SK-N-SH treated with all-trans-retinoic acid at 6 μM for 48 hours (cell line): ENCODE measurements around the gene STOML1.

ENCODE experiments used
- ATAC-seq: fragments of 200-7000 bp; cut with Tn5 transposase; 3 replicates; pipeline ENCODE4 v1.9.1; 2020; ENCODE audit warnings: mild to moderate bottlenecking, moderate library complexity
- ARNTL ChIP-seq: fragments of 450-650 bp; formaldehyde crosslinking; IDR thresholded peaks from 2 replicates; pipeline ENCODE4 v1.5.0; 2020; ENCODE audit warnings: low read depth, mild to moderate bottlenecking, moderate library complexity, borderline replicate concordance
- BACH2 ChIP-seq: fragments of 250-450 bp; sonication (Bioruptor Pico); IDR thresholded peaks from 2 replicates; pipeline ENCODE4 v1.9.0; 2021; ENCODE audit warnings: mild to moderate bottlenecking, borderline replicate concordance
- ESRRG ChIP-seq: fragments of 250-450 bp; sonication (Bioruptor Pico); IDR thresholded peaks from 2 replicates; pipeline ENCODE4 v1.6.1; 2021; ENCODE audit warnings: mild to moderate bottlenecking
- GLIS3 ChIP-seq: fragments of 250-450 bp; sonication (Bioruptor Pico); IDR thresholded peaks from 2 replicates; pipeline ENCODE4 v1.5.0; 2020; ENCODE audit warnings: mild to moderate bottlenecking, moderate library complexity
- ISL1 ChIP-seq: fragments of 250-450 bp; sonication (Bioruptor Pico); IDR thresholded peaks from 2 replicates; pipeline ENCODE4 v2.1.2; 2022; ENCODE audit warnings: mild to moderate bottlenecking, moderate library complexity
- OSR1 ChIP-seq: fragments of 250-450 bp; sonication (Bioruptor Pico); IDR thresholded peaks from 2 replicates; pipeline ENCODE4 v1.8.0; 2022; ENCODE audit warnings: moderate library complexity, mild to moderate bottlenecking, inconsistent platforms
- PPARA ChIP-seq: fragments of 250-450 bp; sonication (Bioruptor Pico); IDR thresholded peaks from 2 replicates; pipeline ENCODE4 v1.5.0; 2020; ENCODE audit warnings: mild to moderate bottlenecking, borderline replicate concordance
- RARB ChIP-seq: fragments of 250-450 bp; sonication (Bioruptor Pico); IDR thresholded peaks from 2 replicates; pipeline ENCODE4 v1.8.0; 2021; ENCODE audit warnings: mild to moderate bottlenecking, moderate library complexity
- SNAI2 ChIP-seq: fragments of 250-450 bp; sonication (Bioruptor Pico); IDR thresholded peaks from 2 replicates; pipeline ENCODE4 v1.5.0; 2020; ENCODE audit warnings: mild to moderate bottlenecking, moderate library complexity
- TCF4 ChIP-seq: fragments of 250-450 bp; sonication (Bioruptor Pico); IDR thresholded peaks from 2 replicates; pipeline ENCODE4 v1.8.0; 2021; ENCODE audit warnings: mild to moderate bottlenecking, moderate library complexity, borderline replicate concordance
- TOX ChIP-seq: fragments of 250-450 bp; sonication (Bioruptor Pico); IDR thresholded peaks from 2 replicates; pipeline ENCODE4 v1.8.0; 2021; ENCODE audit warnings: mild to moderate bottlenecking, moderate library complexity, borderline replicate concordance
- ZC3H10 ChIP-seq: fragments of 250-450 bp; sonication (Bioruptor Pico); IDR thresholded peaks from 2 replicates; pipeline ENCODE4 v1.5.1; 2021; ENCODE audit warnings: mild to moderate bottlenecking, moderate library complexity
- ZFP3 ChIP-seq: fragments of 250-450 bp; sonication (Bioruptor Pico); IDR thresholded peaks from 2 replicates; pipeline ENCODE4 v1.5.0; 2020; ENCODE audit warnings: mild to moderate bottlenecking, moderate library complexity
- ZFP30 ChIP-seq: fragments of 450-650 bp; formaldehyde crosslinking; IDR thresholded peaks from 2 replicates; pipeline ENCODE4 v1.5.0; 2022; ENCODE audit warnings: mild to moderate bottlenecking, moderate library complexity
- ZNF70 ChIP-seq: fragments of 450-650 bp; formaldehyde crosslinking; IDR thresholded peaks from 2 replicates; pipeline ENCODE4 v1.5.0; 2020; ENCODE audit warnings: mild to moderate bottlenecking, moderate library complexity
- ZNF8 ChIP-seq: fragments of 450-650 bp; formaldehyde crosslinking; IDR thresholded peaks from 2 replicates; pipeline ENCODE4 v1.5.0; 2020; ENCODE audit warnings: mild to moderate bottlenecking, moderate library complexity
- TF ChIP-seq, protein P1 (sequence below): fragments of 250-450 bp; sonication (Bioruptor Pico); IDR thresholded peaks from 2 replicates; pipeline ENCODE4 v1.5.1; 2020; ENCODE audit warnings: low read depth, mild to moderate bottlenecking, moderate library complexity
- TF ChIP-seq, protein P2 (sequence below): fragments of 250-450 bp; sonication (Bioruptor Pico); IDR thresholded peaks from 2 replicates; pipeline ENCODE4 v1.5.0; 2020; ENCODE audit warnings: mild to moderate bottlenecking, moderate library complexity
- TF ChIP-seq, protein P3 (sequence below): fragments of 250-450 bp; sonication (Bioruptor Pico); IDR thresholded peaks from 2 replicates; pipeline ENCODE4 v1.8.0; 2021; ENCODE audit warnings: low read depth, mild to moderate bottlenecking, moderate library complexity, borderline replicate concordance
- TF ChIP-seq, protein P4 (sequence below): fragments of 250-450 bp; sonication (Bioruptor Pico); IDR thresholded peaks from 2 replicates; pipeline ENCODE4 v1.8.0; 2020; ENCODE audit warnings: mild to moderate bottlenecking, moderate library complexity, borderline replicate concordance
- TF ChIP-seq, protein P5 (sequence below): fragments of 250-450 bp; sonication (Bioruptor Pico); IDR thresholded peaks from 2 replicates; pipeline ENCODE4 v1.5.1; 2021; ENCODE audit warnings: mild to moderate bottlenecking, moderate library complexity

Gene STOML1

DNA sequence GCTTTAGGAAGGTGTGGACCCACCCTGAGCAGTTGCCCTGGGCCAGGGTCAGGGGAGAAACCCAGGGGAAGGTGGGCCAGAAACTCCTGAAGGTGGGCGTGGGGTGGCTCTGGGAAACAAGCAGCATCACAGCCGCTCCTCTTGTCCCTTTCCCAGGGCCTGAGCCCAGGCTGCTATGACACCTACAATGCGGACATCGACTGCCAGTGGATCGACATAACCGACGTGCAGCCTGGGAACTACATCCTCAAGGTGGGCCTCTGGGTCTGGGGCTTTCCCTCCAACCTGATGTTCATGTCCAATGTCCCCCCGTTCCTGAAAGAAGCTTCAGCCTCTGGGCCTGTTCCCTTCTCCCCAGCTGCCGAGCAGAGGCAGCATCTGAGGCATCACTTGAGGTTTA is 44.4 kb downstream of the STOML1 start:
- ATAC-seq, result no peak
- TF ChIP-seq RARB (no peak), GLIS3 (CRISPR knock-in tag) (no peak), PPARA (CRISPR knock-in tag) (no peak), ZFP3 (CRISPR knock-in tag) (no peak), BACH2 (CRISPR knock-in tag) (no peak), SNAI2 (CRISPR knock-in tag) (no peak), ESRRG (CRISPR knock-in tag) (no peak), ISL1 (CRISPR knock-in tag) (no peak), OSR1 (CRISPR knock-in tag) (no peak), ZC3H10 (CRISPR knock-in tag) (no peak), TOX (no peak), TCF4 (CRISPR knock-in tag) (no peak), ARNTL (CRISPR knock-in tag) (no peak), ZNF8 (CRISPR knock-in tag) (no peak), ZNF70 (CRISPR knock-in tag) (no peak)
- TF ChIP-seq, protein P1, sequence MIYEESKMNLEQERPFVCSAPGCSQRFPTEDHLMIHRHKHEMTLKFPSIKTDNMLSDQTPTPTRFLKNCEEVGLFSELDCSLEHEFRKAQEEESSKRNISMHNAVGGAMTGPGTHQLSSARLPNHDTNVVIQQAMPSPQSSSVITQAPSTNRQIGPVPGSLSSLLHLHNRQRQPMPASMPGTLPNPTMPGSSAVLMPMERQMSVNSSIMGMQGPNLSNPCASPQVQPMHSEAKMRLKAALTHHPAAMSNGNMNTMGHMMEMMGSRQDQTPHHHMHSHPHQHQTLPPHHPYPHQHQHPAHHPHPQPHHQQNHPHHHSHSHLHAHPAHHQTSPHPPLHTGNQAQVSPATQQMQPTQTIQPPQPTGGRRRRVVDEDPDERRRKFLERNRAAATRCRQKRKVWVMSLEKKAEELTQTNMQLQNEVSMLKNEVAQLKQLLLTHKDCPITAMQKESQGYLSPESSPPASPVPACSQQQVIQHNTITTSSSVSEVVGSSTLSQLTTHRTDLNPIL (CRISPR knock-in tag), result no peak
- TF ChIP-seq, protein P2, sequence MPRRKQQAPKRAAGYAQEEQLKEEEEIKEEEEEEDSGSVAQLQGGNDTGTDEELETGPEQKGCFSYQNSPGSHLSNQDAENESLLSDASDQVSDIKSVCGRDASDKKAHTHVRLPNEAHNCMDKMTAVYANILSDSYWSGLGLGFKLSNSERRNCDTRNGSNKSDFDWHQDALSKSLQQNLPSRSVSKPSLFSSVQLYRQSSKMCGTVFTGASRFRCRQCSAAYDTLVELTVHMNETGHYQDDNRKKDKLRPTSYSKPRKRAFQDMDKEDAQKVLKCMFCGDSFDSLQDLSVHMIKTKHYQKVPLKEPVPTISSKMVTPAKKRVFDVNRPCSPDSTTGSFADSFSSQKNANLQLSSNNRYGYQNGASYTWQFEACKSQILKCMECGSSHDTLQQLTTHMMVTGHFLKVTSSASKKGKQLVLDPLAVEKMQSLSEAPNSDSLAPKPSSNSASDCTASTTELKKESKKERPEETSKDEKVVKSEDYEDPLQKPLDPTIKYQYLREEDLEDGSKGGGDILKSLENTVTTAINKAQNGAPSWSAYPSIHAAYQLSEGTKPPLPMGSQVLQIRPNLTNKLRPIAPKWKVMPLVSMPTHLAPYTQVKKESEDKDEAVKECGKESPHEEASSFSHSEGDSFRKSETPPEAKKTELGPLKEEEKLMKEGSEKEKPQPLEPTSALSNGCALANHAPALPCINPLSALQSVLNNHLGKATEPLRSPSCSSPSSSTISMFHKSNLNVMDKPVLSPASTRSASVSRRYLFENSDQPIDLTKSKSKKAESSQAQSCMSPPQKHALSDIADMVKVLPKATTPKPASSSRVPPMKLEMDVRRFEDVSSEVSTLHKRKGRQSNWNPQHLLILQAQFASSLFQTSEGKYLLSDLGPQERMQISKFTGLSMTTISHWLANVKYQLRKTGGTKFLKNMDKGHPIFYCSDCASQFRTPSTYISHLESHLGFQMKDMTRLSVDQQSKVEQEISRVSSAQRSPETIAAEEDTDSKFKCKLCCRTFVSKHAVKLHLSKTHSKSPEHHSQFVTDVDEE (CRISPR knock-in tag), result no peak

DNA sequence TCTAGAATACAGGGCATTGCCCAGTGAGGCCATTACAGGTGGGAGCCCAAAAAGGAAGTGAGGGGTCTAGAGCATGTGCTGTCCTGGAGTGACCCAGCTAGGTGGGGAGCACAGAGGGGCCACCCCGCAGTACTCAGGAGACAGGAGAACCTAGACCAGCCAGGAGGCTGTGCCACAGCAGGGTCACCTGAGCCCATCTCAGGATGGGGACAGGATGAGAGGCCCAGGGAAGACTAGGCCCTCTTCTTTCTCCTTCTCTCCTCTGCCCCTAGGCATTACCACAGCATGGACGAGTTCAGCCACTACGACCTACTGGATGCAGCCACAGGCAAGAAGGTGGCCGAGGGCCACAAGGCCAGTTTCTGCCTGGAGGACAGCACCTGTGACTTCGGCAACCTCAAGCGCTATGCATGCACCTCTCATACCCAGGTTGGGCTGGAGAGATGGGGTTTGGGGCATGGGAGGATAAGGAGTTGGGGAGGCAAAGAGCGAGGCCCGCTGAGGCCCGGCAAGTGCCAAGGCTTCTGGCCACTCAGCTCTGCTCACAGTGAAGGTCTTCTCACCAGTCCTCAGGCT is 45.2 kb downstream of the STOML1 start:
- no peak for ATAC-seq
- no peak for TF ChIP-seq OSR1 (CRISPR knock-in tag)
- no peak for TF ChIP-seq GLIS3 (CRISPR knock-in tag)
- no peak for TF ChIP-seq ZNF70 (CRISPR knock-in tag)
- TF ChIP-seq ZNF8 (CRISPR knock-in tag), result no peak
- TF ChIP-seq, protein P3, sequence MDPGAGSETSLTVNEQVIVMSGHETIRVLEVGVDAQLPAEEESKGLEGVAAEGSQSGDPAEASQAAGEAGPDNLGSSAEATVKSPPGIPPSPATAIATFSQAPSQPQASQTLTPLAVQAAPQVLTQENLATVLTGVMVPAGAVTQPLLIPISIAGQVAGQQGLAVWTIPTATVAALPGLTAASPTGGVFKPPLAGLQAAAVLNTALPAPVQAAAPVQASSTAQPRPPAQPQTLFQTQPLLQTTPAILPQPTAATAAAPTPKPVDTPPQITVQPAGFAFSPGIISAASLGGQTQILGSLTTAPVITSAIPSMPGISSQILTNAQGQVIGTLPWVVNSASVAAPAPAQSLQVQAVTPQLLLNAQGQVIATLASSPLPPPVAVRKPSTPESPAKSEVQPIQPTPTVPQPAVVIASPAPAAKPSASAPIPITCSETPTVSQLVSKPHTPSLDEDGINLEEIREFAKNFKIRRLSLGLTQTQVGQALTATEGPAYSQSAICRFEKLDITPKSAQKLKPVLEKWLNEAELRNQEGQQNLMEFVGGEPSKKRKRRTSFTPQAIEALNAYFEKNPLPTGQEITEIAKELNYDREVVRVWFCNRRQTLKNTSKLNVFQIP (CRISPR knock-in tag), result no peak
- TF ChIP-seq, protein P4, sequence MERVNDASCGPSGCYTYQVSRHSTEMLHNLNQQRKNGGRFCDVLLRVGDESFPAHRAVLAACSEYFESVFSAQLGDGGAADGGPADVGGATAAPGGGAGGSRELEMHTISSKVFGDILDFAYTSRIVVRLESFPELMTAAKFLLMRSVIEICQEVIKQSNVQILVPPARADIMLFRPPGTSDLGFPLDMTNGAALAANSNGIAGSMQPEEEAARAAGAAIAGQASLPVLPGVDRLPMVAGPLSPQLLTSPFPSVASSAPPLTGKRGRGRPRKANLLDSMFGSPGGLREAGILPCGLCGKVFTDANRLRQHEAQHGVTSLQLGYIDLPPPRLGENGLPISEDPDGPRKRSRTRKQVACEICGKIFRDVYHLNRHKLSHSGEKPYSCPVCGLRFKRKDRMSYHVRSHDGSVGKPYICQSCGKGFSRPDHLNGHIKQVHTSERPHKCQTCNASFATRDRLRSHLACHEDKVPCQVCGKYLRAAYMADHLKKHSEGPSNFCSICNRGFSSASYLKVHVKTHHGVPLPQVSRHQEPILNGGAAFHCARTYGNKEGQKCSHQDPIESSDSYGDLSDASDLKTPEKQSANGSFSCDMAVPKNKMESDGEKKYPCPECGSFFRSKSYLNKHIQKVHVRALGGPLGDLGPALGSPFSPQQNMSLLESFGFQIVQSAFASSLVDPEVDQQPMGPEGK (CRISPR knock-in tag), result no peak
- TF ChIP-seq TOX, result no peak

DNA sequence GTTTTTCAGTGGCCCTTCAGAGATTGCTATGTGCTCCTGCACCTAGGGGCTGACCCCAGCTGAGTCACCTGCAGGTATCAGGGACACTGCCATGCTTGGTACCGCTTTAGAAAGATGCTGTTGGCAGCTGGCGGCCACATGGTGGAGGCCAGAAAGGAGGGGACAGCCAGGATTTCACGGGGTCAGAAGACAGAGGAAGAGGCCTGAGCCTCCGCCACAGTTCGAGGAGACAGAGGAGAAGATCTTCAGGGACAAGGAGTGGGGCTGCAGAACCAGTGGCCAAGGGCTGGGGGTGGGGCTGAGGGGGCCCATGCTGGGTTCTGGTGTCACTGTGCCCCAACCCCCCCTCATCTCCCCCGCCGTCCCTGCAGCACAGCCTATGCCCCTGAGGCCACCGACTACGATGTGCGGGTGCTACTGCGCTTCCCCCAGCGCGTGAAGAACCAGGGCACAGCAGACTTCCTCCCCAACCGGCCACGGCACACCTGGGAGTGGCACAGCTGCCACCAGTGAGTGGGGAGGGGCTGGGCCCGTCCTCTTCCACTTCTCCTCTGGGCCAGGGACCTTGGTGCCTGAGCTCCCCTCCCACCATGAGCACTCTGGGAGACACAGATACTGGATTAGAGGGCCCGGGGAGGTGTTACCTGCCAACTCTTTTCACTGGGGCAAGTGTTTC is 45.9 kb downstream of the STOML1 start:
- no peak for ATAC-seq
- TF ChIP-seq ESRRG (CRISPR knock-in tag) (no peak), TCF4 (CRISPR knock-in tag) (no peak), ZNF8 (CRISPR knock-in tag) (no peak), OSR1 (CRISPR knock-in tag) (no peak), TOX (no peak), GLIS3 (CRISPR knock-in tag) (no peak), ZFP30 (CRISPR knock-in tag) (no peak), RARB (no peak), ZFP3 (CRISPR knock-in tag) (no peak), ZNF70 (CRISPR knock-in tag) (no peak)
- TF ChIP-seq, protein P4 (CRISPR knock-in tag), result no peak
- TF ChIP-seq, protein P5, sequence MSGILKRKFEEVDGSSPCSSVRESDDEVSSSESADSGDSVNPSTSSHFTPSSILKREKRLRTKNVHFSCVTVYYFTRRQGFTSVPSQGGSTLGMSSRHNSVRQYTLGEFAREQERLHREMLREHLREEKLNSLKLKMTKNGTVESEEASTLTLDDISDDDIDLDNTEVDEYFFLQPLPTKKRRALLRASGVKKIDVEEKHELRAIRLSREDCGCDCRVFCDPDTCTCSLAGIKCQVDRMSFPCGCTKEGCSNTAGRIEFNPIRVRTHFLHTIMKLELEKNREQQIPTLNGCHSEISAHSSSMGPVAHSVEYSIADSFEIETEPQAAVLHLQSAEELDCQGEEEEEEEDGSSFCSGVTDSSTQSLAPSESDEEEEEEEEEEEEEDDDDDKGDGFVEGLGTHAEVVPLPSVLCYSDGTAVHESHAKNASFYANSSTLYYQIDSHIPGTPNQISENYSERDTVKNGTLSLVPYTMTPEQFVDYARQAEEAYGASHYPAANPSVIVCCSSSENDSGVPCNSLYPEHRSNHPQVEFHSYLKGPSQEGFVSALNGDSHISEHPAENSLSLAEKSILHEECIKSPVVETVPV, result no peak
- TF ChIP-seq, protein P1 (CRISPR knock-in tag), result no peak
